Stimulated activated CD4-positive, alpha-beta T cell treated with anti-CD3 and anti-CD28 coated beads, TNF-alpha, amount 100 ng/mL, for 48 hours (primary cell): Measurements from ENCODE around the gene ATP11A.
"Not testable (repeated sequence)": the region's sequence is repeated elsewhere in the genome, so short reads cannot be mapped to it uniquely, and the experiment has no call there.

Source experiments
- DNase-seq, 3 donors: peaks; one replicate each; pipeline ENCODE4 v3.0.0-alpha.2; 2020; ENCODE audit warnings: low read depth in 3 of 3

Gene ATP11A

GRCh38 chr13:112838038-112838841 lies 148.4 kb downstream of the ATP11A start:
- DNase-seq: no peak

GRCh38 chr13:112838842-112839117 lies 148.9 kb downstream of the ATP11A start:
- no peak for DNase-seq

- DNase-seq: no peak
Observed at GRCh38 chr13:112839356-112840105, 149.7 kb downstream of the ATP11A start.

- DNase-seq: no peak
Observed at GRCh38 chr13:112840472-112841302, 150.8 kb downstream of the ATP11A start.

DNA sequence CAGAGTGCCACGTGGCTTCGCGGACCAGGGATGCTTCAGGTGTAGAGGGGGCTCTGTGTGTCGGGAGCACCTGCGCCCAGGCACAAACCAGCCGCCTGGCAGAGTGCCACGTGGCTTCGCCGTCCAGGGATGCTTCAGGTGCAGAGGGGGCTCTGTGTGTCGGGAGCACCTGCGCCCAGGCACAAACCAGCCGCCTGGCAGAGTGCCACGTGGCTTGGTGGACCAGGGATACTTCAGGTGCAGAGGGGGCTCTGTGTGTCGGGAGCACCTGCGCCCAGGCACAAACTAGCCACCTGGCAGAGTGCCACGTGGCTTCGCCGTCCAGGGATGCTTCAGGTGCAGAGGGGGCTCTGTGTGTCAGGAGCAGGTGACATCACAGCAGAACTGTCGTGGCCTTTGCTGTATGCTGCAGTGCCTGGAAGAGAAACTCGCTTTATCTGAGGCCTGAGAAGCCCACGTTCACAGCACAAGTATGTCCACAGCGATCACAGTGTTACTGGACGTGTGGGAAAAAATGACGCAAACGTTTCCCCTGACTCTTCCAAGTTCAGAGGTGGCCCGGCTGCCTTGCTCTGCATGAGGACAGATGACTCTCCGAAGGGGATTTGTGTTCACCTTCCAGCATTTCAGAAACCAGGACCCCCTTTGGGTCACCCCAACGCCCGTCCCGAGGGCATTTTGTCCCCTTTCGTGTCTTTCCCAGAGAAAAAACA lies 151.6 kb downstream of the ATP11A start:
- not testable (repeated sequence) for DNase-seq

- no peak for DNase-seq
Observed at GRCh38 chr13:112842343-112842856, 152.6 kb downstream of the ATP11A start.

DNA sequence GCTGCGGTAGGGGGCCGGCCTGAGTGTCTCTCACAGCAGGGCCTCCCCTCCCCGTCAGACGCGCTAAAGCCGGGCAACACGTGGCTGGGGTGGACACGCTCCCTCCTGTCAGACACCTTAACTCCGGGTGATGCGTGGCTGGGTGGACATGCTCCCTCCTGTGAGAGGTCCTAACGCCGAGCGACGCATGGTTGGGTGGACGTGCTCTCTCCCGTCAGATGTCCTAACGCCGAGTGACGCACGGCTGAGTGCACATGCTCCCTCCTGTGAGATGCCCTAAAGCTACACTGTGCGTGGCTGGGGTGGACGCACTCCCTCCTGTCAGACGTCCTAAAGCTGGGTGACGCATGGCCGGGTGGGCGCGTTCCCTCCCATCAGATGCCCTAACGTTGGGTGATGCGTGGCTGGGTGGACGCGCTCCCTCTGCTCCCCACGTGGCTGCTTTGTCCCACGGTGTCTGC lies 153.1 kb downstream of the ATP11A start:
- no peak for DNase-seq

- no peak for DNase-seq
Observed at GRCh38 chr13:112843392-112844111, 153.7 kb downstream of the ATP11A start.

- no peak for DNase-seq
Observed at GRCh38 chr13:112844411-112844810, 154.6 kb downstream of the ATP11A start.

DNA sequence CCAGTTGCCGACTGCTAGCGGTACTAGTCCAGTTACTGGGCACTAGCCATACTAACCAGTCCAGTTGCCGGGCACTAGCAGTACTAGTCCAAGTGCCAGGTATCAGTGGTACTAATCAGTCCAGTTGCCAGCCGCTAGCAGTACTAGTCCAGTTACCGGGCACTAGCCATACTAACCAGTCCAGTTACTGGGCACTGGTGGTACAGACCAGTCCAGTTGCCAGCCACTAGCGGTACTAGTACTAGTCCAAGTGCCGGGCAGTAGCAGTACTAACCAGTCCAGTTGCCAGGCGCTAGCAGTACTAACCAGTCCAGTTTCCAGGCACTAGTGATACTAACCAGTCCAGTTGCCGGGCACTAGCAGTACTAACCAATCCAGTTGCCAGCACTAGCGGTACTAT lies 155.0 kb downstream of the ATP11A start:
- DNase-seq: no peak

DNA sequence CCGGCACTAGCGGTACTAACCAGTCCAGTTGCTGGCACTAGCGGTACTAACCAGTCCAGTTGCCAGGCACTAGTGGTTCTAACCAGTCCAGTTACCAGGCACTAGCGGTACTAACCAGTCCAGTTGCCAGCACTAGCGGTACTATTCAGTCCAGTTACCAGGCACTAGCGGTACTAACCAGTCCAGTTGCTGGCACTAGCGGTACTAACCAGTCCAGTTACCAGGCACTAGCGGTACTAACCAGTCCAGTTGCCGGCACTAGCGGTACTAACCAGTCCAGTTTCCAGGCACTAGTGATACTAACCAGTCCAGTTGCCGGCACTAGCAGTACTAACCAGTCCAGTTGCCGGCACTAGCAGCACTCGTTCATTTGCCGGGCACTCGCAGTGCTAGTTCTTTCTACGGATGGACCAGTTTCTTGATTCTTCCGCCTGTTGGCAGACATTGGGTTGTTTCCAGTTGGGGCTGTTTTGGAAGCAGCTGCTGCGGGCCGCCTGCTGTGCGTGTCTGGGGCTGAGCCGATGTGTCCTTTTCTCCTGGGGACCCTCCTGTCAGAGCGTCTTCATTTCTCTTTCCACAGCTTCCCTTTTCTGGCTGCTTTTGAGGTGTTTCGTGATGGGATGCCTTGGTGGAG lies 155.8 kb downstream of the ATP11A start:
- no peak for DNase-seq

DNA sequence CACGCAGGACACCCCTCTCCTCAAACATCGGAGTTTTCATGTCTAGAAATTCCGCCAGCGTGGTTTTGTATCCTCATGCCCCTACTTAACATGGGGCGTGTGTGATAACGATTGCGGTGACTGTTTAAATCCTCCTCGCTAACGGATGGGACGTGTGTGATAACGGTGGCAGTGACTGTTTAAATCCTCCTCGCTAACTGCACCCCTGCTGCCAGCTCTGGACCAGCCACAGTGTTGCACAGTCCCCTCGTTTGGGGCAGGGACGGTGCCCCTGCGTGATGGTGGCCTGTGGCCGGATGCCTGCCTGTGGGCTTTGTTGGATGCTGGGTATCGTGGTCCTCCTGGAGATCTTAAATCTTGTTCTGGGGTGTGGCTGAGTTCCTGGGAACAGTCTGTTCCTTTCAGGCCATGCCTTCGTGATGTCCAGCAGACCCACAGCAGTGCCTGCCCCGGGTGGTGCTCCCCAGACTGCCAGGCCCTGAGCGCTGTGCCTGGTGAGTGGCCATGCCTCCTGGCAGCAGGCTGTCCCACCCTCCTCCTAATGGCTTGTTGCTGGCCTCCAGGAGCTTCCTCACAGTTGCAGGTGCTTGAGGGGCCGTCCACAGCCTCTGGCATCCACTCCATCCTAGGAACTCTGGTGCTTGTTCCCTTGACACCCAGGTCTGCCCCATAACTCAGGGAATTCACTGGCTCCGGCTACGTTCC lies 156.7 kb downstream of the ATP11A start:
- DNase-seq: no peak

DNA sequence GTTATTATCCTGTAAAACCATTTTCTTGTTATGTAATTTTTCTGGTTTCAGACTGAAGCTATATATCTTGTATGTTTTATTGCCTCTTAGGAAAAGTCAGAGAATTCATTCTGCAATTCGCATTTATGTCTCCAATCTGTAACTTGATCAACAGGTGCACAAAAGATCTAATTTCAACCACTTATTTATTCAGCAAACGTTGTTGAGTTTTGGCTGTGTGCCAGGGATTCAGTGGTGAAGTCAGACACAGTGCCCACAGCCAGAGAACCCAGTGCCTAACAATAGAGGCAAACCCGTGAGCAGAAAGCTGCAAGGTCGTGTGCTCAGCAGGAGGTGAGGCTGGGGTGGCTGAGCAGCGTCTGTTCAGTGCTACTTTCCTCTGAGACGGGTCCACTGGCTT lies 159.7 kb downstream of the ATP11A start:
- no peak for DNase-seq

DNA sequence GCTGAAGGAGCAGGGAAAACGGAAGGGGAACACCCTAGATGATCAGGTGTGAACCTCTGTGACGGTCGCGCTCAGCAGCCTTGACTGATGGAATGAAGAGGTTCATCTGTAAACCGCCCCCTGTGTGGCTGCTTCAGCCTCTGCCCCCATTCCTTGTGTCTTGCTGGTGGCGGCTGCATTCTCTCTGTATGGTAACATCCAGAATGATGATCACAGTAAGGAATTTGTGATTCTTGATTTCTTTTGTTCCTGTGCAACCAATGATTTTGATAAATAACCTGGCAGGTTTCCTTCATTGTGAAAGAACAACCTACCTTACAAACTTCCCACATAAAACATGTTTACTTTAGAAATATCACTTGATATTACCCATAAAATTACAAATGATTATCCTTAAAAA lies 160.4 kb downstream of the ATP11A start:
- no peak for DNase-seq

DNA sequence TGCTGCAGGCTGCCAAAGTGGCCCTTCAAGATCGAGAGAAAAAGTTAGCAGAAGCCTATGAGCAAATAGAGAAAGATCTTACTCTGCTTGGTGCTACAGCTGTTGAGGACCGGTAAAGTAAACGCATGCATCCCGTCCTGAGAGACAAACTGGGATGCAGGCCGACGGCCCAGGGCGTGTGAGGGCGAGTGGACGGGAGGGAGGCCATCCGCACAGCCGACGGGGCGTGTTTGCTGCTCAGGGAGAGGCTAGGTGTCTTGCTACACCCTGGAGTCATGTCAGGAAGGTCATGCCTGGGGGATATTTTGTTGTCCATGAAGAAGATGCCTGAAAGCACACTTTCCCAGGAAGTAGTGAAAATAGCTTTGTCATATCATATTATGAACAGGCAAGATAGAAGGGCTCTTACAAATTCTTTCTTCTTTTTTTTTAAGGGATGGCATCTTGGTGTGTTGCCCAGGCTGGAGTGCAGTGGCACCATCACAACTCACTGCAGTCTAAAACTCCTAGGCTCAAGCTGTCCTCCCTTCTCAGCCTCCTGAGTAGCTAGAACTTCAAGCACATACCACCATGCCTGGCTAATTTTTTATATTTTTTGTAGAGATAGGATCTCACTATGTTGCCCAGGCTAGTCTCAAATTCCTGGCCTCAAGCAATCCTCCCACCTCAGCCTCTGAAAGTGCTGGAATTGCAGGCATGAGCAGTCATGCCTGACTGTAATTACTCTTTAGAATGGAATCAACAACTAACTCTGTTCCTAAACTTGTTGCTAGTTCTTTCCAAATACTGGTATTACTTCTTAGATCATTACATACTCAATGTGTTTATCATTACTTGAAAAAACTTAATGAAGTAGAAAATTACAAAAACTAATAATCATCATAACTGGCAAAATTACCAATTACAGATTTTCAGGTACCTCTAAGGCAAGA lies 161.5 kb downstream of the ATP11A start:
- DNase-seq: no peak

DNA sequence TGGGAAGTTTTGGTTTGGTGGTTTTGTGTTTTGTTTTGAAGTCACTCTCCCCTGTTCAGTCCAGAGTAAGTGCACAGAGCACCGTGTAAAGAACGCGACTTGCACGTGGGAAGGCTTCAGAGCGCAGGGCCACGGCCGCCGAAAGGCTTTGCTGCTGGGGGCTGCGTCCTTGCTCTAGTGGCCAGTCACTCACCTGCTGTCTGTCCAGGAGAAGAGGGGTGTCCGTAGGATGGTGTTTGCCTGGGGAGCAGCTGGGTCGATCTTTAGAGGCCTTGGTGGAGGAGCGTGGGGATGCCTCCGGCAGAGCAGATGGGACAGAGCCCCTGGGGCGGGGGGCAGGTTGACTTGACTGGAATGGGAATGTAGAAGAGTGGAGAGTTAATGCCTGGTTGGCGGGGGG lies 162.6 kb downstream of the ATP11A start:
- no peak for DNase-seq

DNA sequence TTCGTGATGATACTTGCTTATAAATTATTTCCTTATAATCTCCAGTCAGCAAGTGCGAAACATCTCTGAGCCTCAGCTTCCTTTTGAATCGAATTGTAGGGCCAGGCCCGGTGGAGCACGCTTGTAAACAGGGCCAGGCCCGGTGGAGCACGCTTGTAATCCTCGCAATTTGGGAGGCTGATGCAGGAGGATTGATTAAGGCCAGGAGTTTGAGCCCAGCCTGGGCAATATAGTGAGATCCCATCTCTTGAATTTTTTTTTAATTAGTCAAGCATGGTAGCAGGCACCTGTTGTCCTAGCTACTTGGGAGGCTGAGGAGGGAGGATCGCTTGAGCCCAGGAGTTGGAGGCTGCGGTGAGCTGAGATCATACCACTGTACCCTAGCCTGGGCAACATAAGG lies 163.0 kb downstream of the ATP11A start:
- DNase-seq: no peak

DNA sequence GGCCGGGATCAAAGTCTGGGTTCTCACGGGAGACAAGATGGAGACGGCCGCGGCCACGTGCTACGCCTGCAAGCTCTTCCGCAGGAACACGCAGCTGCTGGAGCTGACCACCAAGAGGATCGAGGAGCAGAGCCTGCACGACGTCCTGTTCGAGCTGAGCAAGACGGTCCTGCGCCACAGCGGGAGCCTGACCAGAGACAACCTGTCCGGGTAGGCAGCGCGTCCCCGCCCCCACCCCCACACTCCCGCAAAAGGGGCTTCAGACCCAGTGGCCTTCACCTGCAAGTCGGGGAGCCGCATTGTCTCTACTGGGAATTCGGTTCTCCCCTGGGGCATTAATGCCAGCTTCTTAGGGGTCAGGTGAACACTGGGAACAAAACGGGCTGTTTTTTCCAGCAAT lies 164.5 kb downstream of the ATP11A start:
- no peak for DNase-seq

- no peak for DNase-seq
Observed at GRCh38 chr13:112855859-112856258, 166.0 kb downstream of the ATP11A start.
